GM19240 (cell line): Measurements from ENCODE around the gene IFT22.
A peak's percentile ranks its signal among the peaks of the same experiment; 100 is the strongest.
"Not testable (repeated sequence)": the region's sequence is repeated elsewhere in the genome, so short reads cannot be mapped to it uniquely, and the experiment has no call there.

Experiments
- DNase-seq: peaks from one replicate; pipeline ENCODE4 v3.0.0; 2011; ENCODE audit warnings: low spot score; ENCODE audit not compliant: insufficient read length

Gene IFT22

GRCh38 chr7:101315336-101315735, 6.3 kb downstream of the IFT22 start:
- peak; percentile 35 for DNase-seq

- DNase-seq: no peak
These were observed 13.1 kb downstream of the IFT22 start for GRCh38 chr7:101308245-101309085.

- DNase-seq: no peak
These were observed 15.3 kb downstream of the IFT22 start for GRCh38 chr7:101306307-101306706.

- no peak for DNase-seq
These were observed 18.4 kb downstream of the IFT22 start for GRCh38 chr7:101303102-101303701.

- DNase-seq: no peak
These were observed 18.9 kb downstream of the IFT22 start for GRCh38 chr7:101302641-101303101.

GRCh38 chr7:101300465-101301376, 20.9 kb downstream of the IFT22 start:
- DNase-seq: no peak

GRCh38 chr7:101299511-101300464, 21.8 kb downstream of the IFT22 start:
- no peak for DNase-seq

GRCh38 chr7:101294832-101295121, 26.8 kb downstream of the IFT22 start:
- no peak for DNase-seq

GRCh38 chr7:101294039-101294831, 27.4 kb downstream of the IFT22 start:
- DNase-seq: no peak

GRCh38 chr7:101293069-101294021, 28.3 kb downstream of the IFT22 start:
- not testable (repeated sequence) for DNase-seq

GRCh38 chr7:101292566-101292965, 29.0 kb downstream of the IFT22 start:
- not testable (repeated sequence) for DNase-seq

GRCh38 chr7:101290186-101291037, 31.2 kb downstream of the IFT22 start:
- DNase-seq: not testable (repeated sequence)

- not testable (repeated sequence) for DNase-seq
These were observed 31.9 kb downstream of the IFT22 start for GRCh38 chr7:101289687-101290086.

- no peak for DNase-seq
These were observed 33.2 kb downstream of the IFT22 start for GRCh38 chr7:101288439-101288838.

- DNase-seq: no peak
These were observed 34.6 kb downstream of the IFT22 start for GRCh38 chr7:101287032-101287431.

- DNase-seq: not testable (repeated sequence)
These were observed 35.7 kb downstream of the IFT22 start for GRCh38 chr7:101285880-101286279.

GRCh38 chr7:101285171-101285570, 36.4 kb downstream of the IFT22 start:
- no peak for DNase-seq

GRCh38 chr7:101280912-101281311, 40.7 kb downstream of the IFT22 start:
- DNase-seq: not testable (repeated sequence)
